ENCODE measurements around the gene HMOX1.

Gene HMOX1

GRCh38 chr22:35334004-35334403 is 46.9 kb upstream of the HMOX1 start:
- no peak overlapping the region for H3K9ac ChIP-seq (ENCODE audit: low read length)
- H3K79me2 ChIP-seq (ENCODE audit: low read length) = no peaks in the 10 kb centered on the region
- H3K27ac ChIP-seq (ENCODE audit: low read length) = no peak overlapping the region
- H3K27me3 ChIP-seq (replicated peaks; ENCODE audit: insufficient read depth, low read length) = no peaks in the 10 kb centered on the region
- no peaks in the 10 kb centered on the region for H3K9me3 ChIP-seq (replicated peaks; ENCODE audit: insufficient read depth, low read length)
- TF ChIP-seq EZH2phosphoT487 (IDR thresholded peaks at IDR 0.05; ENCODE audit: low read length) = no peak
- no peak for TF ChIP-seq CTCF (IDR thresholded peaks at IDR 0.05; ENCODE audit: low read length)
- TF ChIP-seq EZH2 (optimal IDR thresholded peaks at IDR 0.05; ENCODE audit: low read depth, low read length) = no peak
- no peak for DNase-seq
- H3K36me3 ChIP-seq (replicated peaks; ENCODE audit: insufficient read depth, low read length) = no peaks in the 10 kb centered on the region
- H4K20me1 ChIP-seq (ENCODE audit: insufficient read depth, low read length) = no peaks in the 10 kb centered on the region
- H3F3A ChIP-seq (ENCODE audit: insufficient read depth, low read length) = no peaks in the 10 kb centered on the region
- no peaks in the 10 kb centered on the region for H3K4me1 ChIP-seq (ENCODE audit: low read length)
- H3K4me3 ChIP-seq (ENCODE audit: low read length) = no peak overlapping the region
- no peak overlapping the region for H2AFZ ChIP-seq (ENCODE audit: low read length)
- no peaks in the 10 kb centered on the region for H3K9me2 ChIP-seq (replicated peaks; ENCODE audit: insufficient read depth, low read length)
- H3K4me2 ChIP-seq (ENCODE audit: low read depth, low read length) = no peak overlapping the region

GRCh38 chr22:35335468-35335867 is 45.4 kb upstream of the HMOX1 start:
- Histone ChIP-seq H3K4me2 (ENCODE audit: low read depth, low read length) (no peak overlapping the region), H3K79me2 (ENCODE audit: low read length) (no peaks in the 10 kb centered on the region), H3K4me3 (ENCODE audit: low read length) (no peak overlapping the region), H3K36me3 (replicated peaks; ENCODE audit: insufficient read depth, low read length) (no peaks in the 10 kb centered on the region), H4K20me1 (ENCODE audit: insufficient read depth, low read length) (no peaks in the 10 kb centered on the region), H3K9me3 (replicated peaks; ENCODE audit: insufficient read depth, low read length) (no peaks in the 10 kb centered on the region), H3K27me3 (replicated peaks; ENCODE audit: insufficient read depth, low read length) (no peaks in the 10 kb centered on the region), H3K9me2 (replicated peaks; ENCODE audit: insufficient read depth, low read length) (no peaks in the 10 kb centered on the region), H2AFZ (ENCODE audit: low read length) (no peak overlapping the region), H3K9ac (ENCODE audit: low read length) (no peak overlapping the region), H3K27ac (ENCODE audit: low read length) (no peak overlapping the region), H3K4me1 (ENCODE audit: low read length) (no peaks in the 10 kb centered on the region), H3F3A (ENCODE audit: insufficient read depth, low read length) (no peaks in the 10 kb centered on the region)
- TF ChIP-seq EZH2 (optimal IDR thresholded peaks at IDR 0.05; ENCODE audit: low read depth, low read length) (no peak), CTCF (IDR thresholded peaks at IDR 0.05; ENCODE audit: low read length) (no peak), EZH2phosphoT487 (IDR thresholded peaks at IDR 0.05; ENCODE audit: low read length) (no peak)
- DNase-seq = no peak

- Histone ChIP-seq H3K4me3 (ENCODE audit: low read length) (no peak overlapping the region), H3K27ac (ENCODE audit: low read length) (no peak overlapping the region), H3K9me3 (replicated peaks; ENCODE audit: insufficient read depth, low read length) (no peaks in the 10 kb centered on the region), H3K27me3 (replicated peaks; ENCODE audit: insufficient read depth, low read length) (no peaks in the 10 kb centered on the region), H3F3A (ENCODE audit: insufficient read depth, low read length) (no peaks in the 10 kb centered on the region), H3K9me2 (replicated peaks; ENCODE audit: insufficient read depth, low read length) (no peaks in the 10 kb centered on the region), H3K36me3 (replicated peaks; ENCODE audit: insufficient read depth, low read length) (no peaks in the 10 kb centered on the region), H3K4me1 (ENCODE audit: low read length) (no peaks in the 10 kb centered on the region), H3K4me2 (ENCODE audit: low read depth, low read length) (no peak overlapping the region), H3K79me2 (ENCODE audit: low read length) (no peaks in the 10 kb centered on the region), H2AFZ (ENCODE audit: low read length) (no peak overlapping the region), H3K9ac (ENCODE audit: low read length) (no peak overlapping the region), H4K20me1 (ENCODE audit: insufficient read depth, low read length) (no peaks in the 10 kb centered on the region)
- no peak for DNase-seq
- TF ChIP-seq CTCF (IDR thresholded peaks at IDR 0.05; ENCODE audit: low read length) (no peak), EZH2 (optimal IDR thresholded peaks at IDR 0.05; ENCODE audit: low read depth, low read length) (no peak)
Observed at GRCh38 chr22:35335936-35336781, 44.7 kb upstream of the HMOX1 start.

Data from MM.1S (cell line).